ENCODE measurements around the gene DLG2.

Gene DLG2

GRCh38 chr11:84234462-84235202 lies 1392.5 kb downstream of the DLG2 start:
- DNase-seq = no peak

- DNase-seq = no peak
Observed at GRCh38 chr11:84234011-84234410, 1393.1 kb downstream of the DLG2 start.

DNA sequence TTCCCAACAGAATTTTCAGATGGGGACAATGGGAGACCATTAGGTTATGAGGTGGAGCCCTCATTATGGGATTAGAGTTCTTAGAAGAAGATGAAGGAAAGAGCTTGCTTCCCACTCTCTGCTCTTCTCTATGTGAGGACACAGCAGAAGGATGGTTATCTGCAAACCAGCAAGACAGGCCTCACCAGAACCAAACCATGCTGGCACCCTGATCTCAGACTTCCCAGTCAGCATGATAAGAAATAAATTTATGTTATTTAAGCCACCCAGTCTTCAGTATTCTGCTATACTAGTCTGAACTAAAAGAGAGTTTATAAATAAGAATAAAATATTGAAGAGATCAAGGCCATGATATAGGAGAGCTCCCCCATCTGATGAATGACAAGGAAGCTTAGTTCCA lies 1394.6 kb downstream of the DLG2 start:
- DNase-seq = no peak

GRCh38 chr11:84230402-84230801 lies 1396.7 kb downstream of the DLG2 start:
- no peak for DNase-seq

DNA sequence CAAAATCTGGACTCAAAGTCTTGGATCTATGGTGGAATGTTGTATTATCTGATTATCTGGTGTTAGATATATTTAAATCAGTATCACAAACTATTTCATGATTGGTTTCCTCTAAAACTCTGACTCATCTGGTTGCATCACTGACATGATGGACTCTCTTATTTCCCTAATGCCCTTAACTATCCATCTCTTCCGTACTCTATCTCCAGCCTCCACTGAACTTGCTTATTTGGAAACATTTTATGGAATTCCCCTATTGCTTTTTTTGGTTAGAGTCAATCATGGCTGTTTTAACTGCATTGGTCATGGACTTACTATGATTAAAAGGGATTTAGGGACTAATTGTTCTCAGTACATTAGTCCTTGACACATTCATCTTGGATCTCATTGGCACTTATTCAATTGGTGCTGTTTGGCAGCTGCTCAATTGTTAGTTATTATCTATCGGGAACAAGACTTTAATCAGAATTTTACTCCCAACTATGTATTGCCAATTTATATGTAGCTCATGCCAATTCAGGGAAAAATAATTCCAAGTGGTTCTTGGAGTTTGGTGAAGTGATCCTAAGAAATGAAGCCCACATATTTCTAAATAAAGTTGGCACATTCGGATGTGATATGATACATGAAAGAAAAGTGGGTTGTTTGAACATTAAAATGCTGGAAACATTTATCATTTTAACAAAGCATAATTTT lies 1399.0 kb downstream of the DLG2 start:
- no peak for DNase-seq

DNA sequence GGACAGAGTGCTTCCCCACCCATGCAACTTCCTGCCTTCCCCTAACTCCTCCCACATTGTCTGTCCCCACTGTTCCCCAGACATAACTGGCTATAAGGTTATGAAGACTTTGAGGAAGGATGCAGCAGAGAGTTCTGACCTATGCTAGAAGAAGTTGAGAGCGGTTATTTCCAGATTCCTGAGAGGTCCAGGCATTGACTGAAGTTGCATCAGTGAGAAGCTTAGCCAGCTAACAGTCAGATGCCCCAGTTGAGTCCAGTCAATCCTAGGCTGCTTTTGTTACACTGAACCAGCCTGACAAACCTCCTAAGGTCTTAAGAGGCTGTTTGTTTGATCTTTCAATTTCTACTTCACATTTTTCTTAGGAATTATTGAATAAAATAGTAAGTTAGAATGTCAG lies 1403.1 kb downstream of the DLG2 start:
- no peak for DNase-seq

DNA sequence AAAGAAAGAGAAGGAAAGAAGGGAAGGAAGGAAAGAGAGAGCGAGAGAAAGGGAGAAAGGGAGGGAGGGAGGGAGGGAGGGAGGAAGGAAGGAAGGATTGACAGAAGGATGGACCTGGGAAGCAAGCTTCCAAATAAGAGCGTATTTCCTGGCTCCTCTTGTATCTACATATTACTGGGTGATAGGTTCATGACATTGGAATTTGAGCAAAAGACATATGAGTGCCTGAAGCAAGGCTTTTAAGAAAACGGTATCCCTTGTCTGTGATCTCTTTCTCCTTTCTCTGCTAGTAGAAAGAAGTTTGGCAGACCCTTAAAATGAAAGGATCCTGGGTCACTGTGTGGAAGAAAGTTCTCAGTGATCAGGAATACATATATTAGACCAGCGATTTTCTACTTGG lies 1408.8 kb downstream of the DLG2 start:
- DNase-seq = no peak

DNA sequence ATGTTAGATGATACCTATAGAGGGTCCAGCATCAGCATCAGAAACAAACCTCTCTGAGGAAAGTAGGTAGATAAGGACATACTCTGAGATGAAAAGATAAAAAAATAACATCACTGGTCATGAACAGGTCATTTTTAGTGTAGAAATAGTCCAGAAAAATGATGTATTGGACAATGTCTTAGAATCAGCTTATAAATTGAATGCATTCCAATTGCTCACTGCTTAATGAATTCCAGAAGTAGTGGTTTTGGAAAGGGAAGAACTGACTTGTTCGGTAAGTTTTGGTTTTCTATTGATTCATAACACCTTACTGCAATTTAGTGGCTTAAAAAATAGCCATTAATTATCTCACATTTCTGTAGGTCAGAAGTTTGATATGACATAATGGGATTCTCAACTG lies 1411.5 kb downstream of the DLG2 start:
- DNase-seq = no peak

DNA sequence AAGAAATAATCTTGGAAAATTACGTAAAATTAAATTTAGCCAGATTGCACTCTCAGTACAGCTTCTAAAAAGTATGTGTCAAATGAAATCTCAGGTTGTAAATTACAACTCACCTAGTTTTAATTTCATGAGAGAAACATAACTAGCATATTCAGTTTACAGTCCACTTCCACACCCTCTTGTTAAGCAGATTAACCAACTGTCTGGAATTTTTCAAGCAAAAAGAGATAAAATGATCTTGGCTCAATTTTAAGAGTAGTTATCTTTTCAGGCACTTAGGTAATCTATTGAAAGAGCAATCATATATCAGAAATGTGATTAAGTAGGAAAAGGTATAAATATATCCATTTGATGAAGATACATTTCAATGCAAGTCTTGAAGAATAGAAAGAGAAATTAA lies 1412.6 kb downstream of the DLG2 start:
- DNase-seq = no peak

DNA sequence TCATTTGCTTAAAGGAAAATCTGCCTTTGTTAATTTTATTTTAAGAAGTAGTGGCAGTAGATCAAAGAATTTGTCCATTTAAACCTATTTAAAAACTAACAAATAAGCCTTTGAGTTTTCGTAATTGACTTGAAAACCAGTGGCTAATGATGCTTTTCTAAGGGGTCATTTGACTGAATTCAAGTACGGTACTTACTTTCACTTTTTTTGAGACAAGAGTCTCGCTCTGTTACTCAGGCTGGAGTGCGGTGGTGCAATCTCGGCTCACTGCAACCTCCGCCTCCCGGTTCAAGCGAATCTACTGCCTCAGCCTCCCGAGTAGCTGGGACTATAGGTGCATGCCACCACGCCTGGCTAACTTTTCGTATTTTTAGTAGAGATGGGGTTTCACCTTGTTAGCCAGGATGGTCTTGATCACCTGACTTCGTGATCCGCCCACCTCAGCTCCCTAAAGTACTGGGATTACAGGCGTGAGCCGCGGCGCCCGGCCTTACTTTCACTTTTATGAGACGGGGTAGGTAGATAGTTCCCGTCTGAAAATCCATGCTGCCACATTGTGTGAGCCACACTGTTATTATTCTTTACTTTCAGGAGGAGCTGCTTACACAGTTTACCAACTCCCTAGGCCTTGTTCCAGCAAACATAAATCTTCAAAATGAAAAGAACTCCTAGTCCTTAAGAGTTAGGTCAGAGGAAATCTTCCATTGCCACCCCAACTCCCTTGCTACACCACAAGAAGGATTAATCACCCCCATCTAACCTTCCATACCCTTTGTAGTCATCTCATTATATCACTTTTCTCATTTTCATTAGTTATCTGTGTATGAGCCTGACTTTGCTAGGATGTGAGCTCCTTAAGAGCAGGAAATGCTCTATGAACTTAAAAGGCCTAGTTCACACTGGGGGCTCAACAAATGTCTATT lies 1414.4 kb downstream of the DLG2 start:
- no peak for DNase-seq

DNA sequence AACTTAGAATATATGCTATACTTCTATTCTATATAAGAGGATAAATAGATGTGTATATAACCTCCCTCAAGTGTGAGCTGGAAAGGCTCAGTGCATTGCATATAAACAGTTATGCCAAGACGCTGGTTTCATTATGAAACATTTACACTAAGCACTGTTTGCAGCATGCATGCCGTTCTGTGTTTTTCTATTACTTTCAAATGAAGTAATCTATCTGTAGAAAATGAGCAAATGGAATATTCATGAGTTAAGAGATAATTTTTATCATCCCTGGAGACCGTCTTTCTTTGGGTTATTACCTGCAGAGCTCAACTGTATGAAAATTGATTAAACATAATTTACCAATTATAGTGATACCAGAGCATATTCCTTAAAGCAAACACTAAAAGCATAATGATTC lies 1415.2 kb downstream of the DLG2 start:
- DNase-seq = no peak

DNA sequence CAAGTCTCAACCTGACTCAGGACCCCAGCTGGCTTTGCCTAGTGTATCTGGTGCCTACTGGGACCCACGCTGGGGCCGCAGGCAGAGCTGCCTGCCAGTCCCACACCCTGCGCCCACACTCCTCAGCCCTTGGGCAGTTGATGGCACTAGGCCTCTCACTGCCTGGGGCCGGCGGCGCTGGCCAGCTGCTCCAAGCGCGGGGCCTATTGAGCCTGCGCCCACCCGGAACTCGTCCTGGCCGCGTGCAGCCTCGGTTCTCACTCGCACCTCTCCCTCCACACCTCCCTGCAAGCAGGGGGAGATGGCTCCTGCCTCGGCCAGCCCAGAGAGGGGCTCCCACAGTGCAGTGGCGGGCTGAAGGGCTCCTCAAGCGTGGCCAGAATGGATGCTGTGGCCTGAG lies 1432.4 kb downstream of the DLG2 start:
- no peak for DNase-seq

GRCh38 chr11:84193706-84194105 lies 1433.4 kb downstream of the DLG2 start:
- DNase-seq = no peak

GRCh38 chr11:84188521-84188920 lies 1438.6 kb downstream of the DLG2 start:
- DNase-seq = no peak

- DNase-seq = no peak
Observed at GRCh38 chr11:84173078-84173477, 1454.1 kb downstream of the DLG2 start.

DNA sequence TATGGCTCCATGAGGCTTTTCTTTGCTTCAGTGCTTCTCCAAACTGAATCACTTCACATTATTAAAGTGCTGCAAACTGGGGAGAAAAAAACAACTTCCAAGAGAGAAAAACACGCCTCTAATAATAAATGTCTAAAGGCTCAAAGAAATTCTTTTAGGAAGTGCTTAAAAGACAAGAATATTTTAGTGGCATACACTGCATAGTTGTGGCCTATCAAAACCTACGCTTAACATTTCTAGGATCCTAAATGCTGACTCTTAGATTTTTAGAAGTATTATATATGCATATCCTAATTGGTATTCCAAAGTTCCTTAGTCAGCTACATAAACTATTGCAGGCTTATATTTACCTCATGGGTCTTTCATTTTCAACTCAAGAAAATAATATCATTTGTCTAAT lies 1462.0 kb downstream of the DLG2 start:
- no peak for DNase-seq

DNA sequence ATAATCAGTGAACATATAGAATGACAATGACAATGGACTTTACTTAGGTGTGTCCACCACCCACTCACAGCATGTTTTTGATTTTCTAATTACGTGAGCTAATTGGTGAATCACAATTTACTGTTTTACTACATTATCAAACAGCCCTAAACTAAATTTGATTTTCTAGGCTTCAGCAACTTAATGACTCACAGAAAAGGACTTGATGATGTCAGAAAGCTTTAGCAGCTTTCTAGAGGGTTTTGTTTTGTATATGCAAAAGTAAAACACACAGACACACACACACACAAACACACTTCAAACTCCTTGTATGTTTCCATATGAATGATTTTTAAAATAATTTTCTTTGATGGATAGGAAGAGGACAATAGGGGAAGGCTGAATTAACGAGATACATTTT lies 1462.4 kb downstream of the DLG2 start:
- no peak for DNase-seq

GRCh38 chr11:84163116-84163515 lies 1464.0 kb downstream of the DLG2 start:
- DNase-seq = no peak

- DNase-seq = no peak
Observed at GRCh38 chr11:84157639-84158038, 1469.5 kb downstream of the DLG2 start.

- no peak for DNase-seq
Observed at GRCh38 chr11:84146826-84147225, 1480.3 kb downstream of the DLG2 start.

DNA sequence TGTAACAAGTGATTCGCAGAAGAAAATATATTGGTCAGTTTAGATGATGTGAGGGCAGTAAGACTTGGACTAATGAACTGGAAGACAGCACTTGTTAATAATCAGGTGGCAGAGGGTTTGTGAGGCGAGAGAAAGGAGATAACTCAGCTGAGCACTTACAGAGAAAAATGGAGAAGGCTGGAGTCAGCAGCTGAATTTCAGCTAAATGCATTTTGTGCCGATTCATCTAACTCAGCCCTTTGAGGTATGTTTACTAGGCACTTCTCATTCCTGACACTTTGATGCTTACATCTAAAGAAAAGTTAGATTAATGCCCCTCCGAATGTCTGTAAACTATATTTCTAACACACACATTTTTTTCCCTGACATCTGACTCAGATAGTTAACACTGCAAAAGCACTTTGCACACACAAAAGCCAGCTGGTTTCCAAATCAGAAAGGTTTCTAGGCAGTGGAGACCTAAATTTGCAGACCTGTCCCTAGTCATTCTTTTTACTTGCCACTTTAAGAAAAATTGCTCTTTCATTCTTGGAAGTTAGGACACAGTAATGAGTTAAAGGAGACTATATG lies 1481.4 kb downstream of the DLG2 start:
- no peak for DNase-seq

- no peak for DNase-seq
Observed at GRCh38 chr11:84144531-84144930, 1482.6 kb downstream of the DLG2 start.

- no peak for DNase-seq
Observed at GRCh38 chr11:84142411-84142810, 1484.7 kb downstream of the DLG2 start.
